ENCODE data around the gene CYP2S1.

DNA sequence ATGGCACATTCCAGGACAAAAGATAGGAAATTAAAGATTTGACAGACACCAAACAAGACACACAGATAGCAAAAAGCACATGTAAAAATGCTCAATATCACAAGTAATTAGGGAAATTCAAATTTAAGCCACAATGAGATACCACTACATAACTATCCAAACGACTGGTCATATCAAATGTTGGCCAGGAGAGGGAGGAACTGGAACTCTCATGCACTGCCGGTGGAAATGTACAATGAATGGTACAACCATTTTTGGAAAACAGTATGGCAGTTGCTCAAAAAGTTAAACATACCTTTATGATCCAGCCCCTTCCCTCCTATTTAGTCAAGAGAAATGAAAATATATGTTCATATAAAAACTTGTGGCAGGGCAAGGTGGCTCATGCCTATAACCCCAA is 36.8 kb upstream of the CYP2S1 start:
- no peak for TF ChIP-seq GATA1 (IDR thresholded peaks at IDR 0.05; ENCODE audit: low read depth, low read length)
- no peak for TF ChIP-seq POLR2A (IDR thresholded peaks at IDR 0.05; ENCODE audit: low read length)

Data from erythroblast (primary cell).